Measurements from ENCODE around the gene ATP2B2. TPM values are rescaled to one million over a fixed set of nuclear protein-coding genes. Genes with fewer than 3 reads are reported as not detected.

The ATP2B2 gene
- total RNA-seq, 1 experiment from 2014 or later = not detected

DNA sequence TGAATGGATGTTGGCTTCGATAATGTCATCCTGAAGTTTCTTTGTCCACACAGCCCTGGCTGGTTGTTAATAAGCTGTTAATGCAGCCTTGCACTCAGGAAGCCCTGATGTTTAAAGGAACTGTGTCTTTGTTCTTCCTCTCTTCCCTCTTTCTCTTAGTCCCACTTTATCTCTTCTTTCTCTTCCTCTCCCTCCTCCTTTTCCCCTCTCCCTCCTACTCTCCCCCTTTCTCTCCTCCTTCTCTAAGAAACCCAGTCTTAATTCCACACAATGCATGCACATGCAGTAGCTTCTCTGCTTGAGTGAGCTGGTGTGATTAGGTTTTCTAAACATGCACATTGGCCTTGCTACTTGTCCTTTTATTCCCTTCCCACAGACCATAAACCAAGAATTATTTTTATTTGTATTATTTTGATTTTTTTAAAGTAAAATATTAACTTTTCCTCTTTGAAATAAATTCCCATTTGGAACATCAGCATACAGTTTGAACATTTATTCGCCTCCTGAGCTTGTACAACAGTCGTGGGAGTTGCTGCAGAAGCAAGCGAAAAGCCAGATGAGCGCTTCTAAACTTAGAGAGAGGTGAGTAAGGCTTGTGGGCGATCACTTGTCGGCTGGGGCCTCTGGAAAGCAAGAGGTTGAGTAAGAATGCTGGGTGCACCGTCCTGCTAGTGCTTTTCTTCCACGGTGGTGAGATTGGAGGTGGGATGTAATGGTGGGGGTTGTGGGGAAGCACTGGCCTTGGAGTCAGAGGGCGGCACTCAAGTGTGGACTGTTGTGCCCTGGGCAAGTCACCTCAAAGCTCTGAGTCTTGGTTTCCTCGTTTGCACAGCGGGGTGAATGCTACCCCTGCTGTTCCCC, 219.9 kb downstream of the ATP2B2 start:
- intact Hi-C loops (cut with micrococcal nuclease; ENCODE audit: unreplicated experiment) = loop anchor here (10.0 kb wide), 1 partner anchor 121 kb away; the partner anchor contains the start of gene IRAK2
- Mint-ChIP-seq H3K4me3 (ENCODE audit: unreplicated experiment) (no peak overlapping the region), H3K27me3 (ENCODE audit: insufficient read depth, unreplicated experiment) (no peaks in the 10 kb centered on the region), H3K27ac (ENCODE audit: unreplicated experiment) (no peak overlapping the region), H3K9me3 (ENCODE audit: unreplicated experiment) (no peaks in the 10 kb centered on the region), H3K36me3 (ENCODE audit: insufficient read depth, unreplicated experiment) (peaks cover 42% of the 10 kb centered on the region), H3K4me1 (ENCODE audit: low read depth, unreplicated experiment) (no peaks in the 10 kb centered on the region)
- Histone ChIP-seq H3K27me3 (replicated peaks; ENCODE audit: control insufficient read depth, insufficient read depth, low read length) (no peaks in the 10 kb centered on the region), H3K4me3 (ENCODE audit: low read depth, low read length) (no peak overlapping the region), H3K9me3 (no peaks in the 10 kb centered on the region), H3K4me1 (no peaks in the 10 kb centered on the region), H3K36me3 (ENCODE audit: control insufficient read depth, insufficient read depth, low read length) (peaks cover 2% of the 10 kb centered on the region; the same call in 1 of the 2 replicates)
- CTCF ChIA-PET = interaction anchor here (0.5 kb wide), 1 partner anchor 299 kb away, joined by 6 read pairs; the partner anchor contains the start of gene EMC3
- no TSS peak for BruUV-seq (replicated peaks)
- no peak for DNase-seq
- TF ChIP-seq, protein P1, sequence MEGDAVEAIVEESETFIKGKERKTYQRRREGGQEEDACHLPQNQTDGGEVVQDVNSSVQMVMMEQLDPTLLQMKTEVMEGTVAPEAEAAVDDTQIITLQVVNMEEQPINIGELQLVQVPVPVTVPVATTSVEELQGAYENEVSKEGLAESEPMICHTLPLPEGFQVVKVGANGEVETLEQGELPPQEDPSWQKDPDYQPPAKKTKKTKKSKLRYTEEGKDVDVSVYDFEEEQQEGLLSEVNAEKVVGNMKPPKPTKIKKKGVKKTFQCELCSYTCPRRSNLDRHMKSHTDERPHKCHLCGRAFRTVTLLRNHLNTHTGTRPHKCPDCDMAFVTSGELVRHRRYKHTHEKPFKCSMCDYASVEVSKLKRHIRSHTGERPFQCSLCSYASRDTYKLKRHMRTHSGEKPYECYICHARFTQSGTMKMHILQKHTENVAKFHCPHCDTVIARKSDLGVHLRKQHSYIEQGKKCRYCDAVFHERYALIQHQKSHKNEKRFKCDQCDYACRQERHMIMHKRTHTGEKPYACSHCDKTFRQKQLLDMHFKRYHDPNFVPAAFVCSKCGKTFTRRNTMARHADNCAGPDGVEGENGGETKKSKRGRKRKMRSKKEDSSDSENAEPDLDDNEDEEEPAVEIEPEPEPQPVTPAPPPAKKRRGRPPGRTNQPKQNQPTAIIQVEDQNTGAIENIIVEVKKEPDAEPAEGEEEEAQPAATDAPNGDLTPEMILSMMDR (IDR thresholded peaks at IDR 0.05; ENCODE audit: insufficient read depth in 1 of 2, low read depth in 1 of 2, low read length in 1 of 2, severe bottlenecking in 1 of 2, unreplicated experiment in 1 of 2) = no peak
- POLR2A ChIA-PET = no interaction called here

- peaks cover 3% of the 10 kb centered on the region; the same call in 1 of the 2 replicates for H3K36me3 ChIP-seq (ENCODE audit: control insufficient read depth, insufficient read depth, low read length)
- Mint-ChIP-seq H3K36me3 (ENCODE audit: insufficient read depth, unreplicated experiment) (peaks cover 48% of the 10 kb centered on the region), H3K27me3 (ENCODE audit: insufficient read depth, unreplicated experiment) (no peaks in the 10 kb centered on the region), H3K9me3 (ENCODE audit: unreplicated experiment) (no peaks in the 10 kb centered on the region), H3K4me3 (ENCODE audit: unreplicated experiment) (no peak overlapping the region), H3K4me1 (ENCODE audit: low read depth, unreplicated experiment) (no peaks in the 10 kb centered on the region), H3K27ac (ENCODE audit: unreplicated experiment) (no peak overlapping the region)
- no peak overlapping the region for H3K4me3 ChIP-seq (ENCODE audit: low read depth, low read length)
- H3K27me3 ChIP-seq (replicated peaks; ENCODE audit: control insufficient read depth, insufficient read depth, low read length) = no peaks in the 10 kb centered on the region
- TF ChIP-seq, protein P1 (IDR thresholded peaks at IDR 0.05; ENCODE audit: insufficient read depth in 1 of 2, low read depth in 1 of 2, low read length in 1 of 2, severe bottlenecking in 1 of 2, unreplicated experiment in 1 of 2) = no peak
- POLR2A ChIA-PET = no interaction called here
- intact Hi-C loops (cut with micrococcal nuclease; ENCODE audit: unreplicated experiment) = loop anchor here (10.0 kb wide), 1 partner anchor 120 kb away; the partner anchor contains the start of gene IRAK2
- H3K9me3 ChIP-seq = no peaks in the 10 kb centered on the region
- CTCF ChIA-PET = no interaction called here
- no TSS peak for BruUV-seq (replicated peaks)
- H3K4me1 ChIP-seq = no peaks in the 10 kb centered on the region
- no peak for DNase-seq
Measured at GRCh38 chr3:10284496-10284895, 220.9 kb downstream of the ATP2B2 start.

DNA sequence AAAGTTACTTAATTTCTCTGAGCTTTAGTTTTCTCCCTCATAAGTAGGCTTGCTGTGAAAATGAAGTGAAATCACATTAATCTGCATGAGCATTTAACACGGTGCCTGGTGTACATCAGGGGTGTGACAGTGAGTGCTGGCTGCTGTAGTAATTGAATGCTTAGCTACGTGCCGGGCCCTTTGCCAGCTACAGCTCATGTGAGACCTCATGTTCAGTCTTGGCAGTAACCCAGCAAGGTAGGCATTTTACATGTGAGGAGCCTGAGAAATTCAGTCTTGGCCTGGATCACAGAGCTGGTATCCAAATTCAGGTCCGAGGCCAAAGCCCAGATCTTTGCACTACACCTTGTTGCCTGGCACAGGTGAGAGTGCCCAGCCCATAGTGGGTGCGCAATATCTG, 221.7 kb downstream of the ATP2B2 start:
- intact Hi-C loops (cut with micrococcal nuclease; ENCODE audit: unreplicated experiment) = loop anchor here (10.0 kb wide), 1 partner anchor 119 kb away; the partner anchor contains the start of gene IRAK2
- H3K4me3 Mint-ChIP-seq (ENCODE audit: unreplicated experiment) = no peak overlapping the region
- H3K9me3 ChIP-seq = no peaks in the 10 kb centered on the region
- TF ChIP-seq, protein P1 (IDR thresholded peaks at IDR 0.05; ENCODE audit: insufficient read depth in 1 of 2, low read depth in 1 of 2, low read length in 1 of 2, severe bottlenecking in 1 of 2, unreplicated experiment in 1 of 2) = no peak
- no peaks in the 10 kb centered on the region for H3K9me3 Mint-ChIP-seq (ENCODE audit: unreplicated experiment)
- peaks cover 4% of the 10 kb centered on the region; the same call in 1 of the 2 replicates for H3K36me3 ChIP-seq (ENCODE audit: control insufficient read depth, insufficient read depth, low read length)
- no peak for DNase-seq
- CTCF ChIA-PET = no interaction called here
- H3K27ac Mint-ChIP-seq (ENCODE audit: unreplicated experiment) = no peak overlapping the region
- H3K4me3 ChIP-seq (ENCODE audit: low read depth, low read length) = no peak overlapping the region
- H3K36me3 Mint-ChIP-seq (ENCODE audit: insufficient read depth, unreplicated experiment) = peaks cover 47% of the 10 kb centered on the region
- POLR2A ChIA-PET = no interaction called here
- BruUV-seq (replicated peaks) = no TSS peak
- H3K4me1 ChIP-seq = no peaks in the 10 kb centered on the region
- no peaks in the 10 kb centered on the region for H3K27me3 ChIP-seq (replicated peaks; ENCODE audit: control insufficient read depth, insufficient read depth, low read length)
- H3K27me3 Mint-ChIP-seq (ENCODE audit: insufficient read depth, unreplicated experiment) = no peaks in the 10 kb centered on the region
- H3K4me1 Mint-ChIP-seq (ENCODE audit: low read depth, unreplicated experiment) = no peaks in the 10 kb centered on the region
